Body of pancreas (tissue), 4 donors: ENCODE results near the gene CIPC. TPM values are rescaled to one million over a fixed set of nuclear protein-coding genes. Genes with fewer than 3 reads are reported as not detected.

Experiments
- ATAC-seq: fragments of 150-250 bp; one replicate; pipeline ENCODE4 v1.9.1; 2016
- DNase-seq, 4 donors: peaks; one replicate each; pipeline ENCODE4 v3.0.0-alpha.2; 2019
- H3K27ac ChIP-seq, 4 donors: fragments of 200-600 bp; sonication (generic); 1 replicate in 3 of 4; 2 replicates in 1 of 4; pipeline versions ENCODE4 v1.5.1 to v1.6.1; 2016 to 2019; ENCODE audit warnings: mild to moderate bottlenecking in 1 of 4, mixed read lengths in 1 of 4, moderate library complexity in 1 of 4
- H3K27me3 ChIP-seq, 2 donors: fragments of 200-600 bp; sonication (generic); one replicate each; pipeline ENCODE4 v1.6.0; 2016; ENCODE audit warnings: mild to moderate bottlenecking in 1 of 2
- H3K36me3 ChIP-seq, 2 donors: fragments of 200-600 bp; sonication (generic); replicated peaks in 1 of 2; 2 replicates each; pipeline ENCODE4 v1.5.1; 2016; ENCODE audit warnings: low read depth in 2 of 2; ENCODE audit not compliant: insufficient read depth in 1 of 2
- H3K4me1 ChIP-seq: fragments of 200-600 bp; sonication (generic); one replicate; pipeline ENCODE4 v1.6.0; 2016
- H3K4me3 ChIP-seq, 2 donors: fragments of 200-600 bp; sonication (generic); 1 replicate in 1 of 2; 2 replicates in 1 of 2; pipeline ENCODE4 v1.5.1; 2016 to 2019
- H3K9me3 ChIP-seq, 3 donors: fragments of 200-600 bp; sonication (generic); 1 replicate in 2 of 3; 2 replicates in 1 of 3; pipeline ENCODE4 v1.5.1; 2016
- CTCF ChIP-seq, 7 experiments: fragments of 450-650 bp in 4 of 7; fragments of 200-600 bp in 3 of 7; sonication (generic) in 3 of 7; IDR thresholded peaks; one replicate each; pipeline ENCODE4 v1.5.1; 2016 to 2019; ENCODE audit warnings: antibody characterized with exemption in 7 of 7
- POLR2A ChIP-seq, 3 donors: fragments of 450-650 bp; IDR thresholded peaks; one replicate each; pipeline ENCODE4 v1.6.1; 2016; ENCODE audit warnings: antibody characterized with exemption in 3 of 3, mild to moderate bottlenecking in 2 of 3
- WGBS, 2 donors: methylation state at CpG; one replicate each; pipeline ENCODE4 v1.1.5; 2017; 5-methylcytosine and 5-hydroxymethylcytosine counted together
- intact Hi-C: fragments of 100-400 bp; cut with DNase I; formaldehyde crosslinking; loops from one replicate; pipeline ENCODE4 v1.15.1; 2023
- total RNA-seq, 2 donors: library from RNA; depleted of rRNA; stranded (reverse); fragments of >200 nt; gene quantifications; one replicate each; pipeline ENCODE4 v1.1.0, GENCODE V29; 2016

CIPC gene
- total RNA-seq, 2 donors from 2014 or later: 13.7 to 17.1 TPM

- ATAC-seq: no peak
- intact Hi-C loops: no loop called here
- Histone ChIP-seq H3K9me3 (no peaks in the 10 kb centered on the region), H3K4me3 (no peak overlapping the region), H3K4me1 (peaks cover 26% of the 10 kb centered on the region), H3K27ac (no peak overlapping the region), H3K27me3 (peaks cover 0 to 33% of the 10 kb centered on the region in 2 donors), H3K36me3 (no peaks in the 10 kb centered on the region)
- TF ChIP-seq POLR2A (IDR thresholded peaks at IDR 0.05): no peak
- no peak for DNase-seq
- WGBS, 2 donors: 0 to 1% methylated on average over 12 to 67 of the region's 67 CpGs
Observed at GRCh38 chr14:77140359-77141213, 42.5 kb downstream of the CIPC start.

- TF ChIP-seq CTCF (IDR thresholded peaks at IDR 0.05): peak in 4 of 7 experiments; percentile 6 to 20 (median 14)
- TF ChIP-seq POLR2A (IDR thresholded peaks at IDR 0.05): no peak
- Histone ChIP-seq H3K4me3 (peak within 1 kb of the TSS in 1 of 2 donors; percentile 12), H3K27me3 (peaks cover 0 to 35% of the 10 kb centered on the region in 2 donors), H3K27ac (no peak within 1 kb of the TSS), H3K36me3 (no peaks in the 10 kb centered on the region), H3K9me3 (no peaks in the 10 kb centered on the region), H3K4me1 (peaks cover 26% of the 10 kb centered on the region)
- intact Hi-C loops: no loop called here
- DNase-seq (peak in 1 of 4 donors; percentile 19), ATAC-seq (peak; percentile 44)
- WGBS, 2 donors: 0 to 1% methylated on average over 26 to 73 of the region's 77 CpGs
Observed at GRCh38 chr14:77141214-77142004, 43.4 kb downstream of the CIPC start, which contains the start of gene ZDHHC22. TSS of gene ZDHHC22 (minus strand) at chr14:77141791. CDS start at chr14:77139738, 2,053 bp downstream.

GRCh38 chr14:77142005-77142800, 44.1 kb downstream of the CIPC start:
- 13 to 14% methylated on average over 6 to 9 of the region's 9 CpGs for WGBS, 2 donors
- no peak overlapping the region for H3K4me3 ChIP-seq
- no peaks in the 10 kb centered on the region for H3K36me3 ChIP-seq
- intact Hi-C loops: no loop called here
- DNase-seq (no peak), ATAC-seq (no peak)
- H3K4me1 ChIP-seq: peaks cover 26% of the 10 kb centered on the region
- H3K9me3 ChIP-seq: no peaks in the 10 kb centered on the region
- H3K27me3 ChIP-seq: peaks cover 0 to 42% of the 10 kb centered on the region in 2 donors
- no peak overlapping the region for H3K27ac ChIP-seq
- no peak for TF ChIP-seq CTCF (IDR thresholded peaks at IDR 0.05)
- TF ChIP-seq POLR2A (IDR thresholded peaks at IDR 0.05): no peak

GRCh38 chr14:77143071-77143470, 45.0 kb downstream of the CIPC start:
- WGBS, 2 donors: 6% methylated on average over 4 of the region's 4 CpGs
- H3K4me1 ChIP-seq: peaks cover 26% of the 10 kb centered on the region
- ATAC-seq: no peak
- H3K9me3 ChIP-seq: no peaks in the 10 kb centered on the region
- TF ChIP-seq POLR2A (IDR thresholded peaks at IDR 0.05) (no peak), CTCF (IDR thresholded peaks at IDR 0.05) (no peak)
- DNase-seq: no peak
- H3K36me3 ChIP-seq: no peaks in the 10 kb centered on the region
- H3K27me3 ChIP-seq: peaks cover 0 to 36% of the 10 kb centered on the region in 2 donors
- no peak overlapping the region for H3K27ac ChIP-seq
- no peak overlapping the region for H3K4me3 ChIP-seq
- intact Hi-C loops: no loop called here
